CD4-positive, alpha-beta T cell (primary cell): ENCODE measurements around the gene TBC1D14. TPM values are rescaled to one million over a fixed set of nuclear protein-coding genes. Genes with fewer than 3 reads are reported as not detected.

ENCODE experiments used
- ATAC-seq: fragments of 200-7000 bp; cut with Tn5 transposase; one replicate; pipeline ENCODE4 v1.10.0; 2022; ENCODE audit warnings: mild to moderate bottlenecking; ENCODE audit not compliant: poor library complexity
- CTCF ChIA-PET: fragments of 350-600 bp; sonication (Branson Sonifier 250); formaldehyde crosslinking; loops from one replicate; lab custom pipeline; 2021; ENCODE audit warnings: antibody characterized with exemption, inconsistent platforms; lab: Charles Lee
- POLR2A ChIA-PET: fragments of 350-600 bp; sonication (Branson Sonifier 250); formaldehyde crosslinking; loops from one replicate; lab custom pipeline; 2021; ENCODE audit warnings: antibody characterized with exemption, inconsistent platforms; lab: Charles Lee
- DNase-seq, 14 experiments: peaks; one replicate each; pipeline ENCODE4 v3.0.0-alpha.2; 2013 to 2020; ENCODE audit warnings: mixed read lengths in 2 of 14
- H3K27ac ChIP-seq, 2 donors: one replicate each; pipeline versions ENCODE4 v1.5.1 to v1.7.0; 2013; ENCODE audit warnings: low read length in 2 of 2, low read depth in 1 of 2, mild to moderate bottlenecking in 1 of 2
- H3K27me3 ChIP-seq, 2 experiments: 1 replicate in 1 of 2; 2 replicates in 1 of 2; pipeline versions ENCODE4 v1.6.1 to v1.7.0; 2013; ENCODE audit warnings: low read length in 2 of 2, control low read depth in 1 of 2, mild to moderate bottlenecking in 1 of 2, moderate library complexity in 1 of 2; ENCODE audit not compliant: insufficient read depth in 2 of 2, control insufficient read depth in 1 of 2
- H3K36me3 ChIP-seq: one replicate; pipeline ENCODE4 v1.6.1; 2013; ENCODE audit warnings: low read length, control low read depth; ENCODE audit not compliant: insufficient read depth
- H3K4me1 ChIP-seq: one replicate; pipeline ENCODE4 v1.6.1; 2013; ENCODE audit warnings: low read length, control low read depth; ENCODE audit not compliant: insufficient read depth
- H3K4me3 ChIP-seq: one replicate; pipeline ENCODE4 v1.5.1; 2013; ENCODE audit warnings: mild to moderate bottlenecking, low read length, moderate library complexity
- H3K9me3 ChIP-seq, 2 experiments: 1 replicate in 1 of 2; 2 replicates in 1 of 2; pipeline versions ENCODE4 v1.6.1 to v1.7.0; 2013; ENCODE audit warnings: low read length in 2 of 2, mild to moderate bottlenecking in 2 of 2, control low read depth in 1 of 2, moderate library complexity in 1 of 2; ENCODE audit not compliant: control insufficient read depth in 1 of 2, insufficient read depth in 1 of 2
- H3K27ac Mint-ChIP-seq: one replicate; pipeline ENCODE4 v1.8.0; 2020; ENCODE audit warnings: mixed read lengths
- H3K27me3 Mint-ChIP-seq: one replicate; pipeline ENCODE4 v1.8.0; 2021; ENCODE audit warnings: mixed read lengths
- H3K36me3 Mint-ChIP-seq: one replicate; pipeline ENCODE4 v1.8.0; 2021; ENCODE audit warnings: low read depth, mixed read lengths
- H3K4me1 Mint-ChIP-seq: one replicate; pipeline ENCODE4 v1.8.0; 2021; ENCODE audit warnings: low read depth, mixed read lengths
- H3K4me3 Mint-ChIP-seq: one replicate; pipeline ENCODE4 v1.8.0; 2020; ENCODE audit warnings: mild to moderate bottlenecking, mixed read lengths
- H3K9me3 Mint-ChIP-seq: one replicate; pipeline ENCODE4 v1.8.0; 2020; ENCODE audit warnings: mixed read lengths
- intact Hi-C, 2 experiments: fragments of 100-400 bp; cut with DNase I in 1 of 2; cut with micrococcal nuclease in 1 of 2; formaldehyde crosslinking; loops; one replicate each; pipeline versions ENCODE4 v1.15.1 to v1.9.0; 2023 to 2025; cut with DNase I, micrococcal nuclease
- polyA plus RNA-seq, 2 donors: library from polyadenylated mRNA; unstranded; fragments of 120-200 nt; gene quantifications; one replicate each; pipeline ENCODE4 v1.2.1, GENCODE V29; 2013
- total RNA-seq, 174 experiments: library from RNA in 2 of 174; stranded (reverse) in 2 of 174; gene quantifications; one replicate each; pipeline ENCODE4 v1.2.3 and lab custom pipeline; 2021 to 2026
- TF ChIP-seq, protein P1 (sequence below): fragments of 200-600 bp; IDR thresholded peaks from one replicate; pipeline ENCODE4 v1.8.0; 2022; ENCODE audit warnings: antibody characterized with exemption, mild to moderate bottlenecking

TBC1D14 gene
- total RNA-seq (10 to 100 TPM; 31.2 to 34.1 TPM), total RNA-seq (lab: John Stamatoyannopoulos, UW) (61.2 to 243 (median 135) reads per million in 172 experiments)
- 43.5 TPM for polyA plus RNA-seq (2013, experiment 1 of 2)
- polyA plus RNA-seq (2013, experiment 2 of 2) = 44.2 TPM

DNA sequence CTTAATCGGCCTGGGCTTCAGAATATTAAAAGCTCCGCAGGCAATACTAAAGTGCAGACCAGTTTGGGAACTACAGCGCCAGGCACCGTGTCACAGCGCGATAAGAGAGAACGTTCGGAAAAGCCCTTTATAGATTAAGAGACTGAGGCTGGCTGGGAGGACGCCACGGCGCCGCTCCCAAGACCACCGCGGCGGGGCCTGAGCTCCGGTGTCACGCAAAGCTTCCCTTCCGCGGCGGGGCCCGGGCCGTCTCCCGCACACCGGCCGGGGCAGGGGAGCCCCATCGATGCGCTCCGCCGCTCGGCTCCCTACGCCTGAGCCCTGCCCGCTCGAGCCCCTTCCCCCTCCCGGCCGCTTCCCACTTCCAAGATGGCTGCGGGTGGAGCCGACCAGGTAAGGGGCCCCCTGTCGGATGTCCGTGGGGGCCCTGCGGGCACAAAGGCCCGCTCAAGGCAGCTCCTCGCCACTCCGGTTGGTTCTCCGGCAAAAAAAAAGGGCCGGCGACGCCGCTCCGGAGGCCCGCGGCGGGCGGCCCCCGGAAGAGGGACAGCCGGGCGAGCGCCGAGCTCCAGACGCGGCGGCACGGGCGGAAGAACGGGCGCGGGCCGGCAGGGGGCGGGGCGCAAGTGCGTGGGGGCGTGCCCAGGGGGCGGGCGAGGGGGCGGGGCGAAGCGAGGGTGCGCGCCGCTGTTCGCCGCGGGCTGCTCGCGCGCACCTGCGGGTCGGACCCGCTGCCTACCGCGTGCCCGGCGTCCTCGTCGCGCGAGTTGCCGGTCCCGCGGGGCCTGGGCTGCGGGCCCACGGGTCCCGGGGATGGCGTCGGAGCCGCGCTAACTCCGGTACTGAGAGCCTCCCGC lies at the start of gene TBC1D14:
TBC1D14 (plus strand) TSS at position 714 of the 857 bp plus-strand sequence. CDS start 13,564 bp downstream, outside the sequence.
- Mint-ChIP-seq H3K27ac (peak within 1 kb of the TSS; percentile 90), H3K9me3 (no peaks in the 10 kb centered on the region), H3K36me3 (no peaks in the 10 kb centered on the region), H3K27me3 (no peaks in the 10 kb centered on the region), H3K4me1 (peaks cover 48% of the 10 kb centered on the region), H3K4me3 (peak within 1 kb of the TSS; percentile 96)
- DNase-seq (peak; percentile 77 to 93 (median 84)), ATAC-seq (peak; percentile 88)
- ChIA-PET POLR2A (interaction anchor here (0.5 to 7.0 kb wide), 27 partner anchors 8 to 268 kb away, joined by 3 to 78 read pairs (median 7); partner anchors contain the start of genes BLOC1S4, GRPEL1, MRFAP1 and TADA2B), CTCF (interaction anchor here (1.0 to 1.8 kb wide), 9 partner anchors 10 to 161 kb away, joined by 3 to 8 read pairs (median 4); partner anchors contain the start of gene TADA2B)
- Histone ChIP-seq H3K36me3 (no peaks in the 10 kb centered on the region), H3K4me1 (peaks cover 61% of the 10 kb centered on the region), H3K9me3 (no peaks in the 10 kb centered on the region), H3K27me3 (no peaks in the 10 kb centered on the region), H3K27ac (peak within 1 kb of the TSS; percentile 92 to 96), H3K4me3 (peak within 1 kb of the TSS; percentile 91)
- intact Hi-C loops = loop anchor here (1.0 to 2.0 kb wide), 7 partner anchors 9 to 269 kb away; partner anchors contain the start of genes MRFAP1 (in 1 of the 2) and TADA2B (in 1 of the 2)
- TF ChIP-seq, protein P1, sequence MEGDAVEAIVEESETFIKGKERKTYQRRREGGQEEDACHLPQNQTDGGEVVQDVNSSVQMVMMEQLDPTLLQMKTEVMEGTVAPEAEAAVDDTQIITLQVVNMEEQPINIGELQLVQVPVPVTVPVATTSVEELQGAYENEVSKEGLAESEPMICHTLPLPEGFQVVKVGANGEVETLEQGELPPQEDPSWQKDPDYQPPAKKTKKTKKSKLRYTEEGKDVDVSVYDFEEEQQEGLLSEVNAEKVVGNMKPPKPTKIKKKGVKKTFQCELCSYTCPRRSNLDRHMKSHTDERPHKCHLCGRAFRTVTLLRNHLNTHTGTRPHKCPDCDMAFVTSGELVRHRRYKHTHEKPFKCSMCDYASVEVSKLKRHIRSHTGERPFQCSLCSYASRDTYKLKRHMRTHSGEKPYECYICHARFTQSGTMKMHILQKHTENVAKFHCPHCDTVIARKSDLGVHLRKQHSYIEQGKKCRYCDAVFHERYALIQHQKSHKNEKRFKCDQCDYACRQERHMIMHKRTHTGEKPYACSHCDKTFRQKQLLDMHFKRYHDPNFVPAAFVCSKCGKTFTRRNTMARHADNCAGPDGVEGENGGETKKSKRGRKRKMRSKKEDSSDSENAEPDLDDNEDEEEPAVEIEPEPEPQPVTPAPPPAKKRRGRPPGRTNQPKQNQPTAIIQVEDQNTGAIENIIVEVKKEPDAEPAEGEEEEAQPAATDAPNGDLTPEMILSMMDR = no peak

DNA sequence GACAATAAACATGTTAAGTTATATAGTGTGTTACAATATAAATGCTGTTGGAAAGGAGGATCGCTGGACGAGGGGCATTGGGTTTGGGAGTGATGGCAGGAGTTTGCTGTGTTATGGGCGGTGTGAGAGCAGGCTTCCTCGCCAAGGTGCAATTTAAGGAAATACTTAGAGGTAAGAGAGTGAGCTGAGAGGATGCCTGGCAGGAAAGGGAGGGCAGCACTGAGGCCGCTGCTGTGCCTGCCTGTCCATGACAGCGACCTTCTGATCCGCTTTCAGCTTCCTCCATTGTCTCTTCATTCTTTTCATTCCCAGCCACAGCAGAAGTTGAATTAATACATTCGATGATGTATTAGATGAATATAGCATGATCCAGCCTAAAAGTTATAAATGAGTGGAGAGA lies 41.2 kb upstream of the TBC1D14 start:
- Mint-ChIP-seq H3K27ac (no peak overlapping the region), H3K27me3 (no peaks in the 10 kb centered on the region), H3K4me1 (no peaks in the 10 kb centered on the region), H3K9me3 (no peaks in the 10 kb centered on the region), H3K36me3 (peaks cover 63% of the 10 kb centered on the region), H3K4me3 (no peak overlapping the region)
- DNase-seq = no peak
- Histone ChIP-seq H3K4me3 (no peak overlapping the region), H3K36me3 (peaks cover 32% of the 10 kb centered on the region), H3K4me1 (no peaks in the 10 kb centered on the region), H3K27ac (no peak overlapping the region), H3K9me3 (no peaks in the 10 kb centered on the region), H3K27me3 (no peaks in the 10 kb centered on the region)
- CTCF ChIA-PET = no interaction called here
- POLR2A ChIA-PET = no interaction called here
- TF ChIP-seq, protein P1 = no peak
- intact Hi-C loops = no loop called here
- no peak for ATAC-seq

DNA sequence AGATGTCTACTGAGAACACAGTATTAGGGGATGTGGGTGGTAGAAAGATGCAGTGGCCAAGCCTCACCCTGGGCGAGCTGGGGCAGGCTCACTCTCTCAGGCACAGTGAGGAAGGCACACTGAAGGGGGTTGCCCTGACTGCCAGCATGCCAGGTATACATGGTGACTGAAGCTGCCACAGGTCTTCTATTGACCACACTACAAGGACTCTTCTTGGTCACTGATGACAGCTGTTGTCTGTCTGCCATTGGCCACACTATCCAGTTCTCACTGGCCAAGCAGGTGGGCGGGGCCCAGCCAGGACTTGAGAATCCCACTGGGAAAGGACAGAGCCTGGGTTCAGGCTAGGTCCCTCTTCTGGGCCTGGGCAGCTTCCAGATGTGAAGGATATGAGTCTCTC lies 39.7 kb upstream of the TBC1D14 start:
- no peaks in the 10 kb centered on the region for H3K27me3 ChIP-seq
- intact Hi-C loops = loop anchor here (5.0 kb wide), 3 partner anchors 88 to 618 kb away; partner anchors contain the start of gene KIAA0232 (in 1 of the 2)
- H3K4me1 ChIP-seq = peaks cover 6% of the 10 kb centered on the region
- DNase-seq (no peak), ATAC-seq (no peak)
- peaks cover 36% of the 10 kb centered on the region for H3K36me3 ChIP-seq
- Mint-ChIP-seq H3K36me3 (peaks cover 66% of the 10 kb centered on the region), H3K27ac (no peak overlapping the region), H3K27me3 (no peaks in the 10 kb centered on the region), H3K4me3 (no peak overlapping the region), H3K9me3 (no peaks in the 10 kb centered on the region), H3K4me1 (no peaks in the 10 kb centered on the region)
- POLR2A ChIA-PET = no interaction called here
- no peaks in the 10 kb centered on the region for H3K9me3 ChIP-seq
- CTCF ChIA-PET = no interaction called here
- H3K4me3 ChIP-seq = no peak overlapping the region
- TF ChIP-seq, protein P1 = no peak
- H3K27ac ChIP-seq = no peak overlapping the region
